Measurements from ENCODE around the gene LHFPL6. TPM values are rescaled to one million over a fixed set of nuclear protein-coding genes. Genes with fewer than 3 reads are reported as not detected.

Gene LHFPL6
- total RNA-seq, 1 donor from 2014 or later, result 3.0 TPM

DNA sequence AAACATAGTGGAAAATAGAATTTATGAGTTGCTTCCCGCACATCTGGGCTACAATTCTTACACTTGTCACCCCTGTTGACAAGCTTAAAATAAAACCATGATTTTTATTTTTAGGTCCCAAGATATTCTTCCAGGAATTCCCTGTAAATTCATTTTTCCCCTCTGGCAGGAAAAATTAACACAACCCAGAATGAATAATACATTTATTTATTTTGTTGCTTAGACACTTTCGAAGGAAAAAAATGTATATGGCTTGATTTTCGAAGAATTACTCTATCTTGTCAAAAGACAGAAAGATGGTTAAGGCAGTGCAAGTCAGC is 74.4 kb downstream of the LHFPL6 start:
- Histone ChIP-seq H3K4me1 (peaks cover 15% of the 10 kb centered on the region), H3K36me3 (no peaks in the 10 kb centered on the region), H3K27me3 (peaks cover 56% of the 10 kb centered on the region), H3K9me3 (ENCODE audit: low read depth) (no peaks in the 10 kb centered on the region), H3K79me2 (ENCODE audit: low read depth) (no peaks in the 10 kb centered on the region), H3K27ac (no peak overlapping the region), H3F3A (ENCODE audit: low read depth) (peaks cover 8% of the 10 kb centered on the region), H3K9ac (no peak overlapping the region), H4K20me1 (ENCODE audit: low read depth) (no peaks in the 10 kb centered on the region), H3K4me3 (no peak overlapping the region), H3K4me2 (no peak overlapping the region), H2AFZ (replicated peaks) (no peak overlapping the region)
- TF ChIP-seq, protein P1, sequence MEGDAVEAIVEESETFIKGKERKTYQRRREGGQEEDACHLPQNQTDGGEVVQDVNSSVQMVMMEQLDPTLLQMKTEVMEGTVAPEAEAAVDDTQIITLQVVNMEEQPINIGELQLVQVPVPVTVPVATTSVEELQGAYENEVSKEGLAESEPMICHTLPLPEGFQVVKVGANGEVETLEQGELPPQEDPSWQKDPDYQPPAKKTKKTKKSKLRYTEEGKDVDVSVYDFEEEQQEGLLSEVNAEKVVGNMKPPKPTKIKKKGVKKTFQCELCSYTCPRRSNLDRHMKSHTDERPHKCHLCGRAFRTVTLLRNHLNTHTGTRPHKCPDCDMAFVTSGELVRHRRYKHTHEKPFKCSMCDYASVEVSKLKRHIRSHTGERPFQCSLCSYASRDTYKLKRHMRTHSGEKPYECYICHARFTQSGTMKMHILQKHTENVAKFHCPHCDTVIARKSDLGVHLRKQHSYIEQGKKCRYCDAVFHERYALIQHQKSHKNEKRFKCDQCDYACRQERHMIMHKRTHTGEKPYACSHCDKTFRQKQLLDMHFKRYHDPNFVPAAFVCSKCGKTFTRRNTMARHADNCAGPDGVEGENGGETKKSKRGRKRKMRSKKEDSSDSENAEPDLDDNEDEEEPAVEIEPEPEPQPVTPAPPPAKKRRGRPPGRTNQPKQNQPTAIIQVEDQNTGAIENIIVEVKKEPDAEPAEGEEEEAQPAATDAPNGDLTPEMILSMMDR (IDR thresholded peaks at IDR 0.05), result no peak
- TF ChIP-seq EZH2 (IDR thresholded peaks at IDR 0.05), result no peak
- TF ChIP-seq EZH2phosphoT487 (IDR thresholded peaks at IDR 0.05), result no peak
- no peak overlapping the region for H3K27ac Mint-ChIP-seq
- peaks cover 27% of the 10 kb centered on the region for H3K4me1 Mint-ChIP-seq
- no peak overlapping the region for H3K4me3 Mint-ChIP-seq
- H3K36me3 Mint-ChIP-seq, result peaks cover 13% of the 10 kb centered on the region
- H3K9me3 Mint-ChIP-seq, result no peaks in the 10 kb centered on the region
- H3K27me3 Mint-ChIP-seq (ENCODE audit: insufficient read depth, low read depth), result peaks cover 4% of the 10 kb centered on the region
- DNase-seq (ENCODE audit: low spot score), result no peak

DNA sequence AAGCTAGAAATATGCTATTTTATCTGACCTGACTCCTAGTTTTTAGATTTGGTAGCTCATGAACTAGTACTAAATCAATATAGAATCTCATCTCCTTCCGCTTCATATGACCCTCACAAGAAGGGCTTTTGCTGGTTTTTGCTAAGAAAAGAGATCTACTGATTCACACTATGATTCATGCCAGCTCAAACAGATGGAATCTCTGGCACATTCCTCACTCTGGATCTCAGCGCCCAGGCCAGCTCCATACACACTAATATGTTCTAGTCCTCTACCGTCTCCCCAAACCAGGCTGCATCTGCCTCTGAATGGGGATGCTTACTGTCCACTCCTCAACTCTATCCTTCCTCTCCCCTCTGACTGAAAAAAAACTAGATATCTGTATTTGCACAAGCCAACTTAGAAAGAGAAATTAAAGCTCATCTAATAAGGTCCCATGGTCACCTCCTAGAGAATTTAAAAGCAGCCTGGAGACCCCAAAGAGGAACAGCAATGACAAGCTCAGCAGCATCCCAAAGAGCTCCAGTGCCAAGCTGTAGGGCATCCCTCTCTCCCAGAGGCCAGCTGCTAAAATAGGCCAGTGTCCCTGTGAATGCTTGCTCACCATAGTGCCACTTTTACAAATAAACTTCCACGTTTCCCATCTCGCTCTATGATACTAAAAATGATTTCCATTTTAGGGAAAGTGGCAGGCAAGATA is 74.9 kb downstream of the LHFPL6 start:
- no peak for DNase-seq (ENCODE audit: low spot score)
- peaks cover 51% of the 10 kb centered on the region for H3K27me3 ChIP-seq
- H3K9me3 ChIP-seq (ENCODE audit: low read depth), result no peaks in the 10 kb centered on the region
- no peaks in the 10 kb centered on the region for H4K20me1 ChIP-seq (ENCODE audit: low read depth)
- H3K79me2 ChIP-seq (ENCODE audit: low read depth), result no peaks in the 10 kb centered on the region
- peaks cover 8% of the 10 kb centered on the region for H3F3A ChIP-seq (ENCODE audit: low read depth)
- no peak overlapping the region for H3K4me2 ChIP-seq
- Mint-ChIP-seq H3K9me3 (no peaks in the 10 kb centered on the region), H3K4me1 (peaks cover 27% of the 10 kb centered on the region), H3K27me3 (ENCODE audit: insufficient read depth, low read depth) (peaks cover 4% of the 10 kb centered on the region), H3K36me3 (peaks cover 10% of the 10 kb centered on the region), H3K4me3 (no peak overlapping the region), H3K27ac (no peak overlapping the region)
- H3K36me3 ChIP-seq, result no peaks in the 10 kb centered on the region
- peaks cover 15% of the 10 kb centered on the region for H3K4me1 ChIP-seq
- H2AFZ ChIP-seq (replicated peaks), result no peak overlapping the region
- no peak overlapping the region for H3K27ac ChIP-seq
- TF ChIP-seq EZH2 (IDR thresholded peaks at IDR 0.05), result no peak
- TF ChIP-seq, protein P1 (IDR thresholded peaks at IDR 0.05), result no peak
- no peak for TF ChIP-seq EZH2phosphoT487 (IDR thresholded peaks at IDR 0.05)
- no peak overlapping the region for H3K9ac ChIP-seq
- no peak overlapping the region for H3K4me3 ChIP-seq

DNA sequence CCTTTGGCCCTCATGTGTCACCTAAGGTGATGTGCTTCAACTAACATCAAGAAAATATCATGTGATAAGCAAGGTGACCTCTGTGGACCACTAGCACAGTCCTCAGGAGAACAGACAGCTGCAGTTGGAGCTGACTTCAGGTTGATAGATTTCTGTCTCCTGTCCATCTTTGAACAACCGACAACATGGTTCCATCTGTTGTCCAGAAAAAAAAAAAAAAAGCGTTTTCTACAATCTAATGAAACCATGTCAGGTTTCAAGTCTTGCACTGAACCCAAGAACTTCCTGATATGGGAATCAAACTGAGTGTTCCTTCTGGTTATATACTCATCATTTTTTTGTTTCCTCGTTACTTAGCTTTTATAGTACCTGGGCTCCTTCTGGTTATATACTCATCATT is 75.7 kb downstream of the LHFPL6 start:
- H3K9ac ChIP-seq, result no peak overlapping the region
- no peaks in the 10 kb centered on the region for H4K20me1 ChIP-seq (ENCODE audit: low read depth)
- Mint-ChIP-seq H3K36me3 (peaks cover 7% of the 10 kb centered on the region), H3K4me1 (peaks cover 27% of the 10 kb centered on the region), H3K27me3 (ENCODE audit: insufficient read depth, low read depth) (peaks cover 4% of the 10 kb centered on the region), H3K4me3 (no peak overlapping the region), H3K27ac (no peak overlapping the region), H3K9me3 (no peaks in the 10 kb centered on the region)
- H3K4me1 ChIP-seq, result peaks cover 14% of the 10 kb centered on the region
- no peak for DNase-seq (ENCODE audit: low spot score)
- H3K4me2 ChIP-seq, result no peak overlapping the region
- TF ChIP-seq, protein P1 (IDR thresholded peaks at IDR 0.05), result no peak
- H3K27ac ChIP-seq, result no peak overlapping the region
- no peak overlapping the region for H2AFZ ChIP-seq (replicated peaks)
- no peaks in the 10 kb centered on the region for H3K79me2 ChIP-seq (ENCODE audit: low read depth)
- H3F3A ChIP-seq (ENCODE audit: low read depth), result peaks cover 8% of the 10 kb centered on the region
- H3K36me3 ChIP-seq, result no peaks in the 10 kb centered on the region
- no peak overlapping the region for H3K4me3 ChIP-seq
- H3K27me3 ChIP-seq, result peaks cover 43% of the 10 kb centered on the region
- no peaks in the 10 kb centered on the region for H3K9me3 ChIP-seq (ENCODE audit: low read depth)
